Neural crest cell (in vitro differentiated cells): ENCODE measurements around the gene ACCSL. TPM values are rescaled to one million over a fixed set of nuclear protein-coding genes. Genes with fewer than 3 reads are reported as not detected.

ENCODE experiments used
- DNase-seq: peaks from one replicate; pipeline ENCODE4 v3.0.0; 2021; ENCODE audit warnings: low read depth, mixed read lengths, low spot score
- H3K27ac Mint-ChIP-seq: one replicate; pipeline ENCODE4 v1.8.0; 2021; ENCODE audit warnings: mild to moderate bottlenecking, mixed read lengths; ENCODE audit not compliant: unreplicated experiment
- H3K27me3 Mint-ChIP-seq: 2 replicates; pipeline ENCODE4 v1.8.0; 2021; ENCODE audit warnings: low read depth, mild to moderate bottlenecking, mixed read lengths
- H3K36me3 Mint-ChIP-seq: 2 replicates; pipeline ENCODE4 v1.8.0; 2021; ENCODE audit warnings: low read depth, mild to moderate bottlenecking, mixed read lengths
- H3K4me1 Mint-ChIP-seq: 2 replicates; pipeline ENCODE4 v1.8.0; 2021; ENCODE audit warnings: mixed read lengths
- H3K4me3 Mint-ChIP-seq: one replicate; pipeline ENCODE4 v1.8.0; 2021; ENCODE audit warnings: mild to moderate bottlenecking, mixed read lengths
- H3K9me3 Mint-ChIP-seq: 2 replicates; pipeline ENCODE4 v1.8.0; 2021; ENCODE audit warnings: mixed read lengths
- total RNA-seq: library from RNA; stranded (reverse); gene quantifications from 2 replicates; pipeline ENCODE4 v1.2.1, GENCODE V29; 2021
- TF ChIP-seq, protein P1 (sequence below): fragments of 200-600 bp; sonication (generic); conservative IDR thresholded peaks from 2 replicates; pipeline ENCODE4 v1.5.0; 2021; ENCODE audit warnings: antibody characterized with exemption, mild to moderate bottlenecking

The ACCSL gene
- total RNA-seq, 1 donor from 2014 or later = not detected

DNA sequence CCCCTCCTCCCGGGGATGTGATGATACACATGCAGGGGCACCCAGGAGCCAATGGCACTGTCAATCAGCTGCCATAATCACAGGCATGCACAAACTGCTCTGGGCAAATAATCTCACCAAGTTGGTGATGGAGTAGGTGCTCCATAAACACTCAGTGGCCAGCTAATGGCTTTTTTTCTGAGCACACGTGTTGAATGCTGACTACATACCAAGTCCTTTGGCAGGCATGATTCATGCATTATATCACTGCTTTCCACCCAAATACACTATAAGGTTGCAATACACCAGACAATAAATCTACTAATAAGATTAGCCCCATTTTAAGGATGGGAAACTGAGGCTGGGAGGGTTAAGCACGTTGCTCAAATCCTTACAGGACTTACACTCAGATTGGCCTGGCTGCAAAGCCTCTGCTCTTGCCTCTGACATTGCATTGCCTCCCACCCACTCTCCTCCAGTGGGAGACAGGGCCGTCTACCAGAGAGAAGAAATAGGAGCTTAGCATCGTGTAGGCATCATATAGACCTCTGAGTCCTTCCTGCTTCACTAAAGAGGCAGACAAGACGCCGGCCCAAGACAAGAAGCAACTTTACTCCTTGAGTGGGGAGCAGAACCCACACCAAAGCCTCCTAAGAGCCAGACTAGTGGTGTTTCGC lies 32.7 kb upstream of the ACCSL start:
- Mint-ChIP-seq H3K36me3 (no peaks in the 10 kb centered on the region), H3K9me3 (no peaks in the 10 kb centered on the region), H3K4me1 (no peaks in the 10 kb centered on the region), H3K4me3 (no peak overlapping the region), H3K27ac (no peak overlapping the region), H3K27me3 (peaks cover 17% of the 10 kb centered on the region)
- DNase-seq = no peak
- TF ChIP-seq, protein P1, sequence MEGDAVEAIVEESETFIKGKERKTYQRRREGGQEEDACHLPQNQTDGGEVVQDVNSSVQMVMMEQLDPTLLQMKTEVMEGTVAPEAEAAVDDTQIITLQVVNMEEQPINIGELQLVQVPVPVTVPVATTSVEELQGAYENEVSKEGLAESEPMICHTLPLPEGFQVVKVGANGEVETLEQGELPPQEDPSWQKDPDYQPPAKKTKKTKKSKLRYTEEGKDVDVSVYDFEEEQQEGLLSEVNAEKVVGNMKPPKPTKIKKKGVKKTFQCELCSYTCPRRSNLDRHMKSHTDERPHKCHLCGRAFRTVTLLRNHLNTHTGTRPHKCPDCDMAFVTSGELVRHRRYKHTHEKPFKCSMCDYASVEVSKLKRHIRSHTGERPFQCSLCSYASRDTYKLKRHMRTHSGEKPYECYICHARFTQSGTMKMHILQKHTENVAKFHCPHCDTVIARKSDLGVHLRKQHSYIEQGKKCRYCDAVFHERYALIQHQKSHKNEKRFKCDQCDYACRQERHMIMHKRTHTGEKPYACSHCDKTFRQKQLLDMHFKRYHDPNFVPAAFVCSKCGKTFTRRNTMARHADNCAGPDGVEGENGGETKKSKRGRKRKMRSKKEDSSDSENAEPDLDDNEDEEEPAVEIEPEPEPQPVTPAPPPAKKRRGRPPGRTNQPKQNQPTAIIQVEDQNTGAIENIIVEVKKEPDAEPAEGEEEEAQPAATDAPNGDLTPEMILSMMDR = no peak

DNA sequence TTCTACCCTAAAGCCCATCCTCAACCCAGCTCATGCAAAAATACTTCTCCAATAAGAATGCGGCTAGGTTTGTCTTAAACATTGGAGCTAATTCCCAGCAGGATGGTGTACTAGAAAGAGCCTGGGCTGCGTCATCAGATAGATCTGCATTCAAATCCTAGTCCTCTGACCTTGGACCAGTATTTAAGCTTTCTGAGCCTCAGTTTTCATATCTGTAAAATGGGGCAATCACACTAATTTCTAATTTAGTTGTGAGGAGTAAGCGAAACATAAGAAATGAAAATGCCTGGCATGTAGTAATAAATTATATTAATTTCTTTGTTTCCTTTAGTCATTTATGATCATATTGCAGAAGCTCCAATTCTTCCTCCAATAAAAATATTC lies 32.2 kb upstream of the ACCSL start:
- Mint-ChIP-seq H3K4me3 (no peak overlapping the region), H3K27me3 (peaks cover 20% of the 10 kb centered on the region), H3K9me3 (no peaks in the 10 kb centered on the region), H3K36me3 (no peaks in the 10 kb centered on the region), H3K4me1 (no peaks in the 10 kb centered on the region), H3K27ac (no peak overlapping the region)
- TF ChIP-seq, protein P1 = no peak
- no peak for DNase-seq

DNA sequence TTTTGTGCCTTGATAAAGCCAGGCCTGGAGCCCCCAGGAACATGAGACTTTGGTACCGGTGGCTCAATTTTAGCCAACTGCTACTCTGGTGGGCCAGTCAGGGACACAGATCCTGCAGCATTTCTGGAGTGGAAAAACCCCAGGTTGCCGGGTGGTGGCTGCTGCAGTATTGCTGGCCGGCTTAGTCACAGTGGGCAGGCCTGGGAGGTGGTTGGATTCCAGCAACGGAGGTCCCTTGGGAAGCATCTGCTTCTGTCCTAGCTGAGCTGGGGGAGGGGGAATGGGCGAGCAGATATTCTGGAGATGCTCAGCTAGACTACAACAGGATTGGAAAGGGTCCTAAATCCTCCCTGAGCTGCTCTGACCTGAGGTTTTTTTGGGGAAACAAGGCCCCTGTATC lies 31.6 kb upstream of the ACCSL start:
- TF ChIP-seq, protein P1 = no peak
- no peak for DNase-seq
- Mint-ChIP-seq H3K36me3 (peaks cover 3% of the 10 kb centered on the region), H3K4me3 (no peak overlapping the region), H3K4me1 (no peaks in the 10 kb centered on the region), H3K9me3 (peaks cover 3% of the 10 kb centered on the region), H3K27ac (no peak overlapping the region), H3K27me3 (peaks cover 23% of the 10 kb centered on the region)

DNA sequence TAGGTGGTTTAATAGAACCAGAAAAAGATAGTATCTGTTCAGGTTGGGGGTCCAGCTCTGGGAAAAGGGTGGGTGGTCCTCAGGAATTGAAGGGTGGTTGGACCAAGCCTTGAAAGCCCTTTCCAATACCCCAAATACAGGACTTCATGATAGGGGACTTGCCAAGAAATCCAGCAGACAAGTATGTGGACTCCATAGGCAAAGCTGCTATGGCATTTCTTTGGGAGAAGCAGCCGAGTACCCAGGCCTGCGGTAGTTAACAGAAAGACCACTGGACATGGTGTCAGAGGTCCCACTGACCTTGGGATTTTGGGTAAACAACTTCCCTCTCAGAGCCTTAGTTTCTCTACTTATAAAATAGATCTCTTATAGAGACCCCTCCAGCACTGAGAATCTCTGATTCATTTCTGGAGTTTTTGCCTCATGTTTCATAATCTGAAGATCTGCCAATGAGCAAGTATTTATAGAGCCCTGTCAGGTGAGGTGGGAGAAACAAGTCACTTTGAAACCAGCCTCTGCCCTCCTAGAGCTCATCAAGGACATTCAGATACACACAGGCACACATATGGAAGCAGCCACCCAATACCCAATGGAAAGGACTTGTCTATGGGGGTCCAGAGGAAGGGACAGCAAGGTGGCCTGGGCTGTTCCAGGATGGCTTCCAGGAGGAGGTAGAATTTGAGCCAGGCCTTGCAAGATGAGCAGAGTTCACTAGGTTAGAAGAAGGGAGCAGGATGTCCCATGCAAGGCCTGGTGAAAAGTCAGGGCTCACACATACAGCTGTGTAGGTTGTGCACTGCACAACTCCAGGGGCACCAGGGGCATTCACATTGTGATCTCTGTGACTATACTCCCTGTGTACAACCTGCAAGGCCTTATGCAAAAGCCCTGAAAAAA lies 31.0 kb upstream of the ACCSL start:
- H3K36me3 Mint-ChIP-seq = peaks cover 3% of the 10 kb centered on the region
- DNase-seq = no peak
- H3K4me3 Mint-ChIP-seq = no peak overlapping the region
- TF ChIP-seq, protein P1 = no peak
- H3K27me3 Mint-ChIP-seq = peaks cover 27% of the 10 kb centered on the region
- H3K9me3 Mint-ChIP-seq = peaks cover 3% of the 10 kb centered on the region
- H3K27ac Mint-ChIP-seq = no peak overlapping the region
- H3K4me1 Mint-ChIP-seq = no peaks in the 10 kb centered on the region

DNA sequence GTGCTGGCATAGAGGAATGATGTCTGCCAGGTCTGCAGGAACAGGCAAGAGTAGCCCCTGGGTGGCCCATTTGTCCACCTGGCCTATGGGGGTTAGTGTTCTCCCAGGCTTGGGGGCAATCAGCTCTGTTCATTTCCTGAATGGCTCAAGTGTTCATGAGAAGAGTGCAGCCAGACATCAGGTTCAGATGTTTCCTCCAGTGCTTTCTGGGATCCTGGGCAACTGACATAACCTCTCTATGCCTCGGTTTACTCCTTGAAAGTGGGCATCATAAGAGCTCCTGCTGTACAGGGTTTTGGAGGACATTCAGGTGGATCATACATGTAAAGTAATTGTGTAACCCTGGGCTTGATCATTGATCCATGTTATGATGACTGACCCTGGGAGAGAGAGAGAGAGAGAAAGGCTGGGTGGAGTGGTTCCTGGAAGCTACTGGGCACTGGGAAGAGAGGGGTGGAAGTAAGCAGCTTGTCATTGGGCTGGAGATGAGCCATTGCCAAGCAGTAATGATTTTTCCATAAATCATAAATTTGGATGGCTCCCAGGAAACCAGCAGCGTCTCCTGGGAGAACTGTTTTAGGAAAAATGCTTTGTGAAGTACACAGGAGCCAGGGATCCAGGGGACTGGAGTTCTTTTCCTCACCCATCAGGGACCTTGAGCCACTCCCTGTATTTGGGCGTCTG lies 30.2 kb upstream of the ACCSL start:
- H3K27me3 Mint-ChIP-seq = peaks cover 29% of the 10 kb centered on the region

More for the DNA sequence above, 30.2 kb upstream of the ACCSL start:
- H3K4me3 Mint-ChIP-seq = no peak overlapping the region
- H3K27ac Mint-ChIP-seq = no peak overlapping the region
- TF ChIP-seq, protein P1 = no peak
- no peaks in the 10 kb centered on the region for H3K4me1 Mint-ChIP-seq
- peaks cover 6% of the 10 kb centered on the region for H3K9me3 Mint-ChIP-seq
- H3K36me3 Mint-ChIP-seq = peaks cover 3% of the 10 kb centered on the region
- DNase-seq = no peak
